HEK293 (cell line): ENCODE data around the gene GALNTL6.

ENCODE experiments used
- PRDM10 ChIP-seq: fragments of 450-650 bp; formaldehyde crosslinking; IDR thresholded peaks from 2 replicates; pipeline ENCODE4 v1.5.1; 2016; ENCODE audit warnings: missing biosample characterization, missing genetic modification characterization
- TRIM28 ChIP-seq: IDR thresholded peaks from 2 replicates; pipeline ENCODE4 v1.6.1; 2011; ENCODE audit warnings: low read length, control low read depth, borderline replicate concordance
- ZBTB10 ChIP-seq: fragments of 450-650 bp; formaldehyde crosslinking; IDR thresholded peaks from 2 replicates; pipeline ENCODE4 v1.5.1; 2016; ENCODE audit warnings: missing biosample characterization, missing genetic modification characterization
- ZFP3 ChIP-seq: fragments of 450-650 bp; formaldehyde crosslinking; IDR thresholded peaks from 2 replicates; pipeline ENCODE4 v1.5.1; 2016; ENCODE audit warnings: low read depth, missing biosample characterization, missing genetic modification characterization
- ZNF10 ChIP-seq: fragments of 450-650 bp; formaldehyde crosslinking; IDR thresholded peaks from 2 replicates; pipeline ENCODE4 v1.5.1; 2017; ENCODE audit warnings: missing biosample characterization, missing genetic modification characterization
- ZNF157 ChIP-seq: fragments of 450-650 bp; formaldehyde crosslinking; IDR thresholded peaks from 2 replicates; pipeline ENCODE4 v1.5.1; 2016; ENCODE audit warnings: missing biosample characterization, missing genetic modification characterization
- ZNF175 ChIP-seq: fragments of 450-650 bp; formaldehyde crosslinking; IDR thresholded peaks from 2 replicates; pipeline ENCODE4 v1.5.1; 2016; ENCODE audit warnings: missing biosample characterization, missing genetic modification characterization
- ZNF433 ChIP-seq: fragments of 450-650 bp; formaldehyde crosslinking; IDR thresholded peaks from 2 replicates; pipeline ENCODE4 v1.5.1; 2016; ENCODE audit warnings: missing biosample characterization, missing genetic modification characterization, low read depth
- ZNF510 ChIP-seq: fragments of 450-650 bp; formaldehyde crosslinking; IDR thresholded peaks from 2 replicates; pipeline ENCODE4 v1.5.1; 2018; ENCODE audit warnings: mild to moderate bottlenecking, missing genetic modification characterization, missing biosample characterization; ENCODE audit not compliant: insufficient replicate concordance
- ZNF513 ChIP-seq: fragments of 450-650 bp; IDR thresholded peaks from 2 replicates; pipeline ENCODE4 v1.5.1; 2018; ENCODE audit warnings: missing biosample characterization, missing genetic modification characterization
- ZNF518A ChIP-seq: fragments of 450-650 bp; formaldehyde crosslinking; conservative IDR thresholded peaks from 2 replicates; pipeline ENCODE4 v1.5.1; 2016; ENCODE audit warnings: low read depth, missing biosample characterization, missing genetic modification characterization
- ZNF530 ChIP-seq: fragments of 450-650 bp; formaldehyde crosslinking; IDR thresholded peaks from 2 replicates; pipeline ENCODE4 v1.5.1; 2016; ENCODE audit warnings: low read depth, missing biosample characterization, missing genetic modification characterization
- ZNF600 ChIP-seq: fragments of 450-650 bp; formaldehyde crosslinking; IDR thresholded peaks from 2 replicates; pipeline ENCODE4 v1.5.1; 2016; ENCODE audit warnings: missing biosample characterization, missing genetic modification characterization
- ZNF629 ChIP-seq: fragments of 450-650 bp; formaldehyde crosslinking; IDR thresholded peaks from 2 replicates; pipeline ENCODE4 v1.5.1; 2017; ENCODE audit warnings: missing biosample characterization, missing genetic modification characterization

Gene GALNTL6

GRCh38 chr4:173009129-173009823 is 1196.1 kb downstream of the GALNTL6 start (continued):
- TF ChIP-seq PRDM10 (tag by site-specific recombination) (no peak), ZNF600 (no peak), ZNF530 (tag by site-specific recombination) (no peak), ZNF175 (no peak), ZNF513 (tag by site-specific recombination) (no peak), ZNF157 (tag by site-specific recombination) (no peak), ZNF510 (tag by site-specific recombination) (no peak), TRIM28 (peak; percentile 90), ZNF433 (no peak), ZNF629 (tag by site-specific recombination) (peak; percentile 69), ZNF10 (tag by site-specific recombination) (no peak), ZFP3 (no peak), ZBTB10 (tag by site-specific recombination) (0 out of 2 replicates have a peak, but pooled peaks have one; percentile 47), ZNF518A (tag by site-specific recombination) (0 out of 2 replicates have a peak, but pooled peaks have one; percentile 29)
